ENCODE results near the gene PIK3R1. TPM values are rescaled to one million over a fixed set of nuclear protein-coding genes. Genes with fewer than 3 reads are reported as not detected.
"Not testable (repeated sequence)": the region's sequence is repeated elsewhere in the genome, so short reads cannot be mapped to it uniquely, and the experiment has no call there.

Gene PIK3R1
- total RNA-seq, 4 donors from 2014 or later, result 44.9 to 222 (median 81.6) TPM

DNA sequence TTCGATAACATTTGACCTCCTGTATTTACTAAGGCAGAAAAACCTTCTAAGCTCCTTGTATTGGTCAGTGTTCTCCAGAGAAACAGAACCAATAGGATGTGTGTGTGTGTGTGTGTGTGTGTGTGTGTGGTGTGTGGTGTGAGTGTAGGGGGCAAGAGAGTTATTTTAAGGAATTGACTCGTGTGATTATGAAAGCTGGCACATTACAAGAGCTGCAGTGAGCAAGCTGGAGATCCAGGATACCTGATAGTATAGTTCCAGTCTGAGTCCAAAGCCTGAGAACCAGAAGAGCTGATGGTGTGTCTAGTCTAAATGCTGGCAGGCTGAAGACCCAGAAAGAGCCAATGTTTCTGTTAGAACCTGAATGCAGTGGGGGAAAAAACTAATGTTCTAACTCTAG is 21.2 kb upstream of the PIK3R1 start:
- Histone ChIP-seq H3K9me3 (no peaks in the 10 kb centered on the region), H3K27ac (no peak overlapping the region), H3K4me1 (no peaks in the 10 kb centered on the region), H3K27me3 (no peaks in the 10 kb centered on the region), H3K4me3 (no peak overlapping the region), H3K36me3 (no peaks in the 10 kb centered on the region)
- in situ Hi-C loops (cut with MboI; ENCODE audit: low pct_ligation_motif_present in 1 of 4, low pct_unique_long_range_greater_than_20kb in 1 of 4, low sequenced_read_pairs in 3 of 4), result no loop called here
- WGBS, 2 donors (ENCODE audit: low coverage in 1 of 2), result 62 to 64% methylated on average over 2 of the region's 2 CpGs
- no peak for DNase-seq
- no peak for TF ChIP-seq CTCF (IDR thresholded peaks at IDR 0.05)
- TF ChIP-seq POLR2A (IDR thresholded peaks at IDR 0.05), result no peak
- intact Hi-C loops (cut with DNase I; ENCODE audit: low total_unique reads), result no loop called here

GRCh38 chr5:68195137-68195536 is 20.4 kb upstream of the PIK3R1 start:
- no peak for DNase-seq
- TF ChIP-seq POLR2A (IDR thresholded peaks at IDR 0.05) (no peak), EP300 (IDR thresholded peaks at IDR 0.05; ENCODE audit: low read depth) (no peak), POLR2AphosphoS5 (IDR thresholded peaks at IDR 0.05) (no peak), CTCF (IDR thresholded peaks at IDR 0.05) (no peak)
- Histone ChIP-seq H3K9me3 (no peaks in the 10 kb centered on the region), H3K36me3 (no peaks in the 10 kb centered on the region), H3K4me1 (no peaks in the 10 kb centered on the region), H3K27me3 (no peaks in the 10 kb centered on the region), H3K4me3 (no peak overlapping the region), H3K27ac (no peak overlapping the region)
- 88 to 100% methylated on average over 3 of the region's 3 CpGs for WGBS, 2 donors (ENCODE audit: low coverage in 1 of 2)
- intact Hi-C loops (cut with DNase I; ENCODE audit: low total_unique reads) (no loop called here), in situ Hi-C loops (cut with MboI; ENCODE audit: low pct_ligation_motif_present in 1 of 4, low pct_unique_long_range_greater_than_20kb in 1 of 4, low sequenced_read_pairs in 3 of 4) (no loop called here)

- DNase-seq, result peak; percentile 39
- WGBS, 2 donors (ENCODE audit: low coverage in 1 of 2), result 63 to 79% methylated on average over 2 to 6 of the region's 6 CpGs
- Histone ChIP-seq H3K4me1 (no peaks in the 10 kb centered on the region), H3K4me3 (no peak overlapping the region), H3K36me3 (no peaks in the 10 kb centered on the region), H3K27ac (peak overlapping the region in 1 of 4 donors; percentile 47), H3K27me3 (no peaks in the 10 kb centered on the region), H3K9me3 (no peaks in the 10 kb centered on the region)
- in situ Hi-C loops (cut with MboI; ENCODE audit: low pct_ligation_motif_present in 1 of 4, low pct_unique_long_range_greater_than_20kb in 1 of 4, low sequenced_read_pairs in 3 of 4) (no loop called here), intact Hi-C loops (cut with DNase I; ENCODE audit: low total_unique reads) (no loop called here)
- TF ChIP-seq POLR2AphosphoS5 (IDR thresholded peaks at IDR 0.05) (no peak), POLR2A (IDR thresholded peaks at IDR 0.05) (no peak)
Observed at GRCh38 chr5:68196876-68197275, 18.7 kb upstream of the PIK3R1 start.

DNA sequence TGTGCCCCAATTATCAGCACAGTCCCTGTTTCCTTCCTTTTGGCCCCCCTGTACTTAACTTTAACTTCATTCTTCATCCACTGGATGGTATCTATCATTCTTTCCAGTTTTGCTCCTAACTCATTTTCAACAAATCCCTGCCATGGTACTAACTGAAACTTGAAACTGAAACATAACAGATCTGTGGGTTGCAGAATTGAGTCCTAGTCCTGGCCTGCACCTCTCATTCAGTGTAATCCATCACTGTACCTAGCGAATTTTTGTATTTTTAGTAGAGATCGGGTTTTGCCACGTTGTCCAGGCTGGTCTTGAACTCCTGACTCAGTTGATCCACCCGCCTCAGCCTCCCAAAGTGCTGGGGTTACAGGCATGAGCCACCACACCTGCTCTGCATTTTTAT is 15.3 kb upstream of the PIK3R1 start:
- no peaks in the 10 kb centered on the region for H3K36me3 ChIP-seq
- H3K9me3 ChIP-seq, result no peaks in the 10 kb centered on the region
- no peaks in the 10 kb centered on the region for H3K27me3 ChIP-seq
- TF ChIP-seq CTCF (IDR thresholded peaks at IDR 0.05) (no peak), POLR2A (IDR thresholded peaks at IDR 0.05) (no peak)
- no peaks in the 10 kb centered on the region for H3K4me1 ChIP-seq
- H3K4me3 ChIP-seq, result no peak overlapping the region
- no peak for DNase-seq
- intact Hi-C loops (cut with DNase I; ENCODE audit: low total_unique reads), result no loop called here
- in situ Hi-C loops (cut with MboI; ENCODE audit: low pct_ligation_motif_present in 1 of 4, low pct_unique_long_range_greater_than_20kb in 1 of 4, low sequenced_read_pairs in 3 of 4), result no loop called here
- WGBS, 2 donors (ENCODE audit: low coverage in 1 of 2), result 80% methylated on average over 1 to 4 of the region's 4 CpGs
- H3K27ac ChIP-seq, result no peak overlapping the region

DNA sequence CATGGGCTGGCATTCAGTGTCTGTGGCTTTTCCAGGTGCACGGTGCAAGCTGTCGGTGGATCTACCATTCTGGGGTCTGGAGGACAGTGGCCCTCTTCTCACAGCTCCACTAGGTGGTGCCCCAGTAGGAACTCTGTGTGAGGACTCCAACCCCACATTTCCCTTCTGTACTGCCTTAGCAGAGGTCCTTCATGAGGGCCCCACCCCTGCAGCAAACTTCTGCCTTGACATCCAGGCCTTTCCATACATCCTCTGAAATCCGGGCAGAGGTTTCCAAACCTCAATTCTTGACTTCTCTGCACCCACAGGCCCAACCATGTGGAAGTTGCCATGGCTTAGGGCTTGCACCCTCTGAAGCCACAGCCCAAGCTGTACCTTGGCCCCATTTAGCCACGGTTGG is 4.9 kb upstream of the PIK3R1 start:
- H3K9me3 ChIP-seq; H3K27ac ChIP-seq; in situ Hi-C loops (cut with MboI; ENCODE audit: low pct_ligation_motif_present in 1 of 4, low pct_unique_long_range_greater_than_20kb in 1 of 4, low sequenced_read_pairs in 3 of 4); H3K27me3 ChIP-seq; DNase-seq; H3K4me1 ChIP-seq; intact Hi-C loops (cut with DNase I; ENCODE audit: low total_unique reads); H3K36me3 ChIP-seq; H3K4me3 ChIP-seq: not testable (repeated sequence)
- 95% methylated on average over 4 of the region's 4 CpGs; no CpG with 5 or more reads in 1 of the 2 donors for WGBS, 2 donors (ENCODE audit: low coverage in 1 of 2)
